Stimulated activated CD8-positive, alpha-beta memory T cell treated with anti-CD3 and anti-CD28 coated beads, Interleukin-7, amount 100 ng/mL, for 24 hours (primary cell): ENCODE results near the gene ARHGAP44.

Experiments used
- DNase-seq: peaks from one replicate; pipeline ENCODE4 v3.0.0-alpha.2; 2020; ENCODE audit warnings: low read depth

ARHGAP44 gene

GRCh38 chr17:12789481-12790248 lies at the start of gene ARHGAP44:
ARHGAP44 (plus strand) TSS chr17:12789498; CDS start chr17:12789839, 341 bp downstream.
- no peak for DNase-seq

GRCh38 chr17:12739500-12739899 lies 49.8 kb upstream of the ARHGAP44 start:
- no peak for DNase-seq

GRCh38 chr17:12743046-12743445 lies 46.3 kb upstream of the ARHGAP44 start:
- no peak for DNase-seq

GRCh38 chr17:12744298-12744697 lies 45.0 kb upstream of the ARHGAP44 start:
- DNase-seq = no peak

GRCh38 chr17:12744786-12745185 lies 44.5 kb upstream of the ARHGAP44 start:
- DNase-seq = no peak

GRCh38 chr17:12745486-12745885 lies 43.8 kb upstream of the ARHGAP44 start:
- DNase-seq = no peak

GRCh38 chr17:12756786-12757185 lies 32.5 kb upstream of the ARHGAP44 start:
- DNase-seq = no peak

GRCh38 chr17:12759090-12759489 lies 30.2 kb upstream of the ARHGAP44 start:
- no peak for DNase-seq

GRCh38 chr17:12765548-12765947 lies 23.8 kb upstream of the ARHGAP44 start:
- no peak for DNase-seq

GRCh38 chr17:12768255-12768654 lies 21.0 kb upstream of the ARHGAP44 start:
- DNase-seq = no peak

- DNase-seq = no peak
Observed at GRCh38 chr17:12769981-12770380, 19.3 kb upstream of the ARHGAP44 start.

- DNase-seq = no peak
Observed at GRCh38 chr17:12773153-12773552, 16.1 kb upstream of the ARHGAP44 start.

GRCh38 chr17:12789075-12789480 lies 220 bp upstream of the ARHGAP44 start:
- no peak for DNase-seq

GRCh38 chr17:12790249-12791106 lies 1.2 kb downstream of the ARHGAP44 start:
- no peak for DNase-seq

GRCh38 chr17:12794919-12795532 lies 5.7 kb downstream of the ARHGAP44 start:
- DNase-seq = no peak

- DNase-seq = no peak
Observed at GRCh38 chr17:12800855-12801365, 11.6 kb downstream of the ARHGAP44 start.

- DNase-seq = no peak
Observed at GRCh38 chr17:12806630-12807029, 17.3 kb downstream of the ARHGAP44 start.

- DNase-seq = no peak
Observed at GRCh38 chr17:12808723-12809122, 19.4 kb downstream of the ARHGAP44 start.

GRCh38 chr17:12812877-12813276 lies 23.6 kb downstream of the ARHGAP44 start:
- DNase-seq = no peak

- no peak for DNase-seq
Observed at GRCh38 chr17:12813664-12814063, 24.4 kb downstream of the ARHGAP44 start.

- no peak for DNase-seq
Observed at GRCh38 chr17:12814718-12815117, 25.4 kb downstream of the ARHGAP44 start.

- DNase-seq = no peak
Observed at GRCh38 chr17:12815642-12816141, 26.4 kb downstream of the ARHGAP44 start.
